ENCODE data around the gene IFNA14. TPM values are rescaled to one million over a fixed set of nuclear protein-coding genes. Genes with fewer than 3 reads are reported as not detected.
A peak's percentile ranks its signal among the peaks of the same experiment; 100 is the strongest.

The IFNA14 gene
- total RNA-seq, 1 experiment from 2014 or later: not detected

DNA sequence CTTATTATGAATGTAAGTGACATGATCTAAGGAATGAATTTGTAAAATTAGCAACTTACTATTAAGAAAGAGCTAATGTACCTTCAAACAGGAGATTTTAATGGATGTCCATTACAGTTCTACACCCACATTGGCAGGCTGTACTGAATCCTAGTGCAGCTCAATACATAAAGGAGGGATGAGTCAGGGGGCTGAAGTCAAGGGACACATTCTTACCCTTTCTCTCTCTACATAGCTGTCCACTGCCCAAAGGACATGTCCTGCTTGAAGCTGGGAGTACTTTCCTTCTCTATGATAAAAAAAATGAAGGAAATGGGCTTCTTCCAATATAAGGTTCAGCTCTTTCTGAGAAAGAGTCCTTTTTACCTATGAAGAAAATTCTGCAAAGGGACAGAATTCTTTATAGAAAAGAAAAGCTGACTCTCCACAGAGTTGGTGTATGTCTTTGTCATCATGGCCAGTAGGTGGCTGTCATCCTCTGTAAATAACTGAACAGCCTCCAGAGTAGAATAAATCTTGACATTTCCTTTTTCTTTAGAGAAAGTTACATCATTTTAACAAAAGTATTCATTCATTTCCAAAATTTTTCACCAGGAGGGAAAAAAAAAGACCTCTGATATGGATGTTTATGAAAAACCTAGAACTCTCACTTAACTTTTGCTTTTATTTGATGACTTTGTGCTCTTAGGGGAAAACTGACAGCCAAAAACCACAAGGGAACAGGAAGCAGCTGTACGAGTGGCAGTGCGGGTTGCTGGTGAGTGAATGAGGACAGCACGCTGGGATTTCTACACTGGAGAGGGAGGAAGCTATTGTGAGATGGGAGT is 13.1 kb upstream of the IFNA14 start:
- Histone ChIP-seq H3K27me3 (ENCODE audit: low read length) (peaks cover 14% of the 10 kb centered on the region), H3K79me2 (ENCODE audit: low read length) (no peaks in the 10 kb centered on the region), H3F3A (ENCODE audit: low read length, unreplicated experiment) (no peaks in the 10 kb centered on the region), H3K9ac (ENCODE audit: low read length) (no peak overlapping the region), H2AFZ (ENCODE audit: low read length) (peak overlapping the region; percentile 64; the same call in 1 of the 2 replicates), H3K9me3 (ENCODE audit: low read length) (no peaks in the 10 kb centered on the region), H3K9me2 (replicated peaks; ENCODE audit: low read length) (no peaks in the 10 kb centered on the region), H4K20me1 (ENCODE audit: low read length) (no peaks in the 10 kb centered on the region), H3K4me3 (ENCODE audit: low read length) (peak overlapping the region; percentile 42), H3K27ac (ENCODE audit: low read length) (no peak overlapping the region), H3K36me3 (ENCODE audit: low read depth, low read length) (no peaks in the 10 kb centered on the region), H3K4me1 (ENCODE audit: insufficient read depth, low read length) (no peaks in the 10 kb centered on the region), H3K4me2 (ENCODE audit: low read length) (peak overlapping the region; percentile 75)
- DNase-seq: peak; percentile 44
- TF ChIP-seq EZH2phosphoT487 (IDR thresholded peaks at IDR 0.05; ENCODE audit: borderline replicate concordance, low read length) (no peak), CTCF (conservative IDR thresholded peaks at IDR 0.05; ENCODE audit: low read depth, low read length) (peak; percentile 77)
- no TSS peak for BruUV-seq (replicated peaks)
- ATAC-seq: peak; percentile 81
- CTCF ChIA-PET: interaction anchor here (0.6 to 1.5 kb wide), 10 partner anchors 13 to 182 kb away, joined by 3 to 9 read pairs (median 3); no protein-coding TSS in a partner anchor
- intact Hi-C loops (cut with micrococcal nuclease): loop anchor here (2.0 kb wide), 3 partner anchors 66 to 202 kb away; no protein-coding TSS in a partner anchor
- POLR2A ChIA-PET (ENCODE audit: unreplicated experiment): no interaction called here

GRCh38 chr9:21251638-21252037 is 11.8 kb upstream of the IFNA14 start:
- ChIA-PET CTCF (no interaction called here), POLR2A (ENCODE audit: unreplicated experiment) (no interaction called here)
- BruUV-seq (replicated peaks): no TSS peak
- intact Hi-C loops (cut with micrococcal nuclease): loop anchor here (2.0 kb wide), 3 partner anchors 67 to 203 kb away; no protein-coding TSS in a partner anchor
- Histone ChIP-seq H3K4me3 (ENCODE audit: low read length) (no peak overlapping the region), H3K4me1 (ENCODE audit: insufficient read depth, low read length) (no peaks in the 10 kb centered on the region), H2AFZ (ENCODE audit: low read length) (no peak overlapping the region), H3K9me3 (ENCODE audit: low read length) (no peaks in the 10 kb centered on the region), H3K27me3 (ENCODE audit: low read length) (peaks cover 14% of the 10 kb centered on the region), H3K4me2 (ENCODE audit: low read length) (no peak overlapping the region), H3K36me3 (ENCODE audit: low read depth, low read length) (no peaks in the 10 kb centered on the region), H3K79me2 (ENCODE audit: low read length) (no peaks in the 10 kb centered on the region), H3F3A (ENCODE audit: low read length, unreplicated experiment) (no peaks in the 10 kb centered on the region), H3K27ac (ENCODE audit: low read length) (no peak overlapping the region), H3K9me2 (replicated peaks; ENCODE audit: low read length) (no peaks in the 10 kb centered on the region), H4K20me1 (ENCODE audit: low read length) (no peaks in the 10 kb centered on the region), H3K9ac (ENCODE audit: low read length) (no peak overlapping the region)
- TF ChIP-seq EZH2 (IDR thresholded peaks at IDR 0.05; ENCODE audit: low read length, unreplicated experiment): no peak
- no peak for TF ChIP-seq EZH2phosphoT487 (IDR thresholded peaks at IDR 0.05; ENCODE audit: borderline replicate concordance, low read length)
- no peak for TF ChIP-seq CTCF (conservative IDR thresholded peaks at IDR 0.05; ENCODE audit: low read depth, low read length)
- no peak for ATAC-seq
- no peak for DNase-seq

- Histone ChIP-seq H3K79me2 (ENCODE audit: low read length) (no peaks in the 10 kb centered on the region), H3K27me3 (ENCODE audit: low read length) (peaks cover 14% of the 10 kb centered on the region), H3K4me2 (ENCODE audit: low read length) (no peak overlapping the region), H3K4me3 (ENCODE audit: low read length) (no peak overlapping the region), H4K20me1 (ENCODE audit: low read length) (no peaks in the 10 kb centered on the region), H3F3A (ENCODE audit: low read length, unreplicated experiment) (no peaks in the 10 kb centered on the region), H3K9me2 (replicated peaks; ENCODE audit: low read length) (no peaks in the 10 kb centered on the region), H3K27ac (ENCODE audit: low read length) (no peak overlapping the region), H3K9me3 (ENCODE audit: low read length) (no peaks in the 10 kb centered on the region), H3K9ac (ENCODE audit: low read length) (no peak overlapping the region), H3K36me3 (ENCODE audit: low read depth, low read length) (no peaks in the 10 kb centered on the region), H3K4me1 (ENCODE audit: insufficient read depth, low read length) (no peaks in the 10 kb centered on the region), H2AFZ (ENCODE audit: low read length) (no peak overlapping the region)
- POLR2A ChIA-PET (ENCODE audit: unreplicated experiment): no interaction called here
- DNase-seq (no peak), ATAC-seq (no peak)
- no TSS peak for BruUV-seq (replicated peaks)
- CTCF ChIA-PET: no interaction called here
- intact Hi-C loops (cut with micrococcal nuclease): no loop called here
- TF ChIP-seq CTCF (conservative IDR thresholded peaks at IDR 0.05; ENCODE audit: low read depth, low read length) (no peak), EZH2 (IDR thresholded peaks at IDR 0.05; ENCODE audit: low read length, unreplicated experiment) (no peak), EZH2phosphoT487 (IDR thresholded peaks at IDR 0.05; ENCODE audit: borderline replicate concordance, low read length) (no peak)
Observed at GRCh38 chr9:21251190-21251589, 11.4 kb upstream of the IFNA14 start.
